ENCODE measurements around the gene URB1. TPM values are rescaled to one million over a fixed set of nuclear protein-coding genes. Genes with fewer than 3 reads are reported as not detected.

The URB1 gene
- total and polyA plus RNA-seq, 2 of the 8 experiments (the other 6 are each of a cell fraction or from before 2014, with no cell fraction given), result 8.1 to 28.9 TPM

DNA sequence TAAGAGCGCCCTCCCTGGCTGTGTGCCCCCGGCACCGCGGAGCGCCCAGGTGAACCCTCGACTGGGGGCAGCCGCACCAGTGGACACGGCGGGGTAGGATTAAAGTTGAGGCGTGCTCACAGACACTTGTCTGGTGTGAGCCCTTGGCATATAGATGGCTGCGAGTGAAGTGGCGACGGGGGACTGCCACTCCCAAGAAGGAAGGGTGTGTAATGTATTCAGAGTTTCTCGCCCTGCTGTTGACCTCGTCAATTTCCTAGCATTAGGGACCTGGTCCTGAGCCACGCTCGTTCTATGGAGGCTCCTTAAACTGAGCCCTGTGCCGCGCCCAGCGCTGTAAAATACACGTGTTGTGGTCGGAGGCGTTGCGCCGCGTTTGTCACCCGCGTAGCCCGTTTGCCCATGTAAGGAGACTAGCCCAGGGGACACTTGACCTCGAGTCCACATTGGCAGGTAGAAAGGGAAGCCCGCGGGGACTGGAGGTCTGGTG is 20.2 kb upstream of the URB1 start:
- Histone ChIP-seq H3K36me3 (ENCODE audit: control insufficient read depth in 2 of 4, insufficient read depth in 4 of 4, low read length in 3 of 4) (no peaks in the 10 kb centered on the region), H3K79me1 (ENCODE audit: low read depth, low read length) (no peaks in the 10 kb centered on the region), H3K4me3 (ENCODE audit: extremely low read depth in 1 of 4, insufficient read depth in 2 of 4, low read depth in 3 of 4, low read length in 4 of 4) (peak overlapping the region; percentile 20 to 63 (median 34); a peak in 7 of 8 replicates), H4K91ac (replicated peaks; ENCODE audit: insufficient read length, low read length) (no peak overlapping the region), H2AK5ac (ENCODE audit: low read depth, low read length) (no peak overlapping the region), H3K9ac (replicated peaks in 1 of 4; ENCODE audit: extremely low read depth in 1 of 4, low read depth in 3 of 4, low read length in 3 of 4) (no peak overlapping the region), H2AFZ (ENCODE audit: low read length) (no peak overlapping the region), H3K27me3 (replicated peaks in 1 of 4; ENCODE audit: control insufficient read depth in 3 of 4, extremely low read depth in 1 of 4, insufficient read depth in 3 of 4, low read length in 3 of 4) (peaks cover 18 to 57% (median 37%) of the 10 kb centered on the region in 4 experiments), H3K14ac (ENCODE audit: insufficient read length) (no peak overlapping the region), H2BK20ac (ENCODE audit: low read length) (no peak overlapping the region), H3K27ac (ENCODE audit: low read depth, low read length) (no peak overlapping the region), H2BK15ac (ENCODE audit: low read length) (peak overlapping the region; percentile 48; the same call in 1 of the 2 replicates), H2BK5ac (ENCODE audit: low read depth, low read length) (no peak overlapping the region), H3K18ac (ENCODE audit: extremely low read depth, low read length) (peak overlapping the region; percentile 19; the same call in 1 of the 2 replicates), H3K23ac (ENCODE audit: insufficient read length) (no peak overlapping the region), H3K23me2 (ENCODE audit: low read depth, low read length) (peaks cover 14% of the 10 kb centered on the region; the same call in 1 of the 2 replicates), H4K20me1 (replicated peaks in 1 of 2; ENCODE audit: control insufficient read depth in 1 of 2, insufficient read depth in 2 of 2, low read length in 2 of 2) (no peaks in the 10 kb centered on the region), H3K4me2 (ENCODE audit: insufficient read depth in 1 of 2, low read depth in 2 of 2, low read length in 2 of 2) (peak overlapping the region; percentile 71 to 90), H4K5ac (ENCODE audit: insufficient read length, low read depth, low read length) (no peak overlapping the region), H2BK120ac (replicated peaks; ENCODE audit: low read depth, low read length) (no peak overlapping the region), H3K4ac (replicated peaks; ENCODE audit: insufficient read length, low read depth, low read length) (no peak overlapping the region), H3K4me1 (replicated peaks in 1 of 4; ENCODE audit: control insufficient read depth in 3 of 4, insufficient read depth in 4 of 4, low read length in 3 of 4) (peaks cover 3 to 26% (median 10%) of the 10 kb centered on the region in 4 experiments), H2BK12ac (ENCODE audit: low read depth, low read length) (no peak overlapping the region), H4K8ac (ENCODE audit: extremely low read depth, insufficient read depth, low read length) (no peak overlapping the region; the same call in 1 of the 2 replicates), H3K79me2 (ENCODE audit: control insufficient read depth in 1 of 2, insufficient read depth in 2 of 2, low read length in 2 of 2) (no peaks in the 10 kb centered on the region), H3K56ac (replicated peaks; ENCODE audit: insufficient read length, low read depth, low read length) (no peak overlapping the region), H3K9me3 (ENCODE audit: insufficient read depth in 2 of 2, low read depth in 1 of 2, low read length in 1 of 2) (no peaks in the 10 kb centered on the region)
- POLR2A ChIA-PET (ENCODE audit: partially characterized antibody), result interaction anchor here (1.0 kb wide), 1 partner anchor 186 kb away, joined by 3 read pairs; no protein-coding TSS in a partner anchor
- DNase-seq (ENCODE audit: low read depth in 1 of 2, low spot score in 2 of 2), result no peak
- CTCF ChIA-PET (ENCODE audit: partially characterized antibody), result interaction anchor here (1.2 to 3.1 kb wide), 7 partner anchors 9 to 189 kb away, joined by 3 to 18 read pairs (median 6); no protein-coding TSS in a partner anchor
- 21% methylated on average over 29 of the region's 32 CpGs; no CpG with 5 or more reads in 1 of the 2 experiments for WGBS, 2 experiments (ENCODE audit: extremely low coverage in 1 of 2, insufficient coverage in 1 of 2, insufficient read length in 1 of 2, insufficient replicate concordance in 2 of 2, low coverage in 1 of 2, low lambda C conversion rate in 2 of 2, missing lambda C conversion rate in 1 of 2)
- FAIRE-seq, result no peak
- TF ChIP-seq, protein P1, sequence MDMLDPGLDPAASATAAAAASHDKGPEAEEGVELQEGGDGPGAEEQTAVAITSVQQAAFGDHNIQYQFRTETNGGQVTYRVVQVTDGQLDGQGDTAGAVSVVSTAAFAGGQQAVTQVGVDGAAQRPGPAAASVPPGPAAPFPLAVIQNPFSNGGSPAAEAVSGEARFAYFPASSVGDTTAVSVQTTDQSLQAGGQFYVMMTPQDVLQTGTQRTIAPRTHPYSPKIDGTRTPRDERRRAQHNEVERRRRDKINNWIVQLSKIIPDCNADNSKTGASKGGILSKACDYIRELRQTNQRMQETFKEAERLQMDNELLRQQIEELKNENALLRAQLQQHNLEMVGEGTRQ (IDR thresholded peaks at IDR 0.05; ENCODE audit: low read length), result no peak
- TF ChIP-seq CREB1 (IDR thresholded peaks at IDR 0.05), result no peak
- TF ChIP-seq, protein P2, sequence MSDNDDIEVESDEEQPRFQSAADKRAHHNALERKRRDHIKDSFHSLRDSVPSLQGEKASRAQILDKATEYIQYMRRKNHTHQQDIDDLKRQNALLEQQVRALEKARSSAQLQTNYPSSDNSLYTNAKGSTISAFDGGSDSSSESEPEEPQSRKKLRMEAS (IDR thresholded peaks at IDR 0.05), result peak; percentile 71; the same call in 1 of the 2 replicates
- TF ChIP-seq, protein P3, sequence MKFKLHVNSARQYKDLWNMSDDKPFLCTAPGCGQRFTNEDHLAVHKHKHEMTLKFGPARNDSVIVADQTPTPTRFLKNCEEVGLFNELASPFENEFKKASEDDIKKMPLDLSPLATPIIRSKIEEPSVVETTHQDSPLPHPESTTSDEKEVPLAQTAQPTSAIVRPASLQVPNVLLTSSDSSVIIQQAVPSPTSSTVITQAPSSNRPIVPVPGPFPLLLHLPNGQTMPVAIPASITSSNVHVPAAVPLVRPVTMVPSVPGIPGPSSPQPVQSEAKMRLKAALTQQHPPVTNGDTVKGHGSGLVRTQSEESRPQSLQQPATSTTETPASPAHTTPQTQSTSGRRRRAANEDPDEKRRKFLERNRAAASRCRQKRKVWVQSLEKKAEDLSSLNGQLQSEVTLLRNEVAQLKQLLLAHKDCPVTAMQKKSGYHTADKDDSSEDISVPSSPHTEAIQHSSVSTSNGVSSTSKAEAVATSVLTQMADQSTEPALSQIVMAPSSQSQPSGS (IDR thresholded peaks at IDR 0.05; ENCODE audit: low read length), result no peak
- TF ChIP-seq TCF12 (IDR thresholded peaks at IDR 0.05; ENCODE audit: low read depth, low read length), result no peak
- TF ChIP-seq RAD21 (IDR thresholded peaks at IDR 0.05 in 1 of 2, conservative IDR thresholded peaks at IDR 0.05 in 1 of 2; ENCODE audit: low read depth in 2 of 2, low read length in 2 of 2), result 0 out of 4 replicates have a peak, but pooled peaks of 1 of the 2 experiments have one; percentile 3
- TF ChIP-seq MAFK (IDR thresholded peaks at IDR 0.05; ENCODE audit: low read depth, low read length), result no peak
- no peak for TF ChIP-seq CHD1 (IDR thresholded peaks at IDR 0.05; ENCODE audit: low read depth, low read length)
- TF ChIP-seq CEBPB (IDR thresholded peaks at IDR 0.05; ENCODE audit: low read depth, low read length), result no peak
- no peak for TF ChIP-seq RXRA (IDR thresholded peaks at IDR 0.05; ENCODE audit: insufficient read depth, low read depth, low read length)
